MM.1S (cell line): ENCODE data around the gene ISLR.

ENCODE experiments used
- CTCF ChIP-seq: fragments of 300-600 bp; sonication (generic); IDR thresholded peaks from 2 replicates; pipeline ENCODE4 v1.5.1; 2016; ENCODE audit warnings: antibody characterized with exemption, low read length, mixed read lengths
- EZH2 ChIP-seq: fragments of 300-600 bp; sonication (generic); optimal IDR thresholded peaks from 2 replicates; pipeline ENCODE3; 2017; ENCODE audit warnings: low read depth, mild to moderate bottlenecking, antibody characterized with exemption, low read length, mixed read lengths
- EZH2phosphoT487 ChIP-seq: fragments of 300-600 bp; sonication (generic); IDR thresholded peaks from 2 replicates; pipeline ENCODE4 v1.6.1; 2018; ENCODE audit warnings: antibody characterized with exemption, low read length

- TF ChIP-seq CTCF, result no peak
- TF ChIP-seq EZH2, result no peak
- TF ChIP-seq EZH2phosphoT487, result no peak
Observed at GRCh38 chr15:74134387-74135027, 39.0 kb upstream of the ISLR start.
